Stimulated activated CD8-positive, alpha-beta memory T cell treated with anti-CD3 and anti-CD28 coated beads, Interleukin-12 subunit alpha, Interleukin-12 subunit beta, amount 100 ng/mL, for 24 hours (primary cell): Measurements from ENCODE around the gene ELP6.

ENCODE experiments used
- DNase-seq: peaks from one replicate; pipeline ENCODE4 v3.0.0-alpha.2; 2020; ENCODE audit errors: extremely low read depth

ELP6 gene, protein sequence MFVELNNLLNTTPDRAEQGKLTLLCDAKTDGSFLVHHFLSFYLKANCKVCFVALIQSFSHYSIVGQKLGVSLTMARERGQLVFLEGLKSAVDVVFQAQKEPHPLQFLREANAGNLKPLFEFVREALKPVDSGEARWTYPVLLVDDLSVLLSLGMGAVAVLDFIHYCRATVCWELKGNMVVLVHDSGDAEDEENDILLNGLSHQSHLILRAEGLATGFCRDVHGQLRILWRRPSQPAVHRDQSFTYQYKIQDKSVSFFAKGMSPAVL

DNA sequence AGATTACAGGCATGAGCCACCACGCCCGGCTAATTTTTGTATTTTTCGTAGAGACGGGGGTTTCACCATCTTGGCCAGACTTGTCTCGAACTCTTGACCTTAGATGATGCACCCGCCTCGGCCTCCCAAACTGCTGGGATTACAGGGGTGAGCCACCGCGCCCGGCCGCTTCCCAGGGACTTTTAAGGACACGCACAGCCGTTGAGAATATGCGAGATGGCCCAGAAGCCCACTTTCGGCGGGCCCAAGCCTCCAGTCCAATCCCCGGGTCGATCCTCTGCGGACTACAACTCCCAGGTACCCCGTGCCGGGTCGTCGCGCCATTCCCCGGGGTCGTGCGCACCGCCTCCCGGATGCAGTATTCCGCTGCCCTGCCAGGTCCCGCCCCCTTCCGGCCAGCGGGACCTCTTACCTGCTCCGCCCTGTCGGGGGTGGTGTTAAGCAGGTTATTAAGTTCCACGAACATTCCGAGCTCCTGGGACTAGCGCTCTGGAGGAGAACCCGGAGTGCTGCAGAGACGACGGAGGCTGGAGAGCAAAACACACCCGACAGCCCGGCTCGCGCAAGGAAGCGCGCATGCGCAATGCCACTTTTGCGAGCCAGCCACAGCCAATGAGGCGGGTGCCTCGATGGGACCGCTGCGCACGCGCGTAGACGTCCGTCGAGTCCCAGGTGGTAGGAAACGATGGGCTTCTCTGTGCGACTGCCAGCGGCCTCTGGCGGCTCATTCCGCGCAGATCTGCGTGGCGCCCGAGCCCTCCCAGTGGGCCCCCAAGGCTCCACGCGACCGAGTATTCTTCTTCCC is at the start of gene ELP6:
TSS of gene ELP6 (minus strand) at position 588 of the 805 bp plus-strand sequence. CDS start at position 466, 122 bp downstream.
- DNase-seq, result peak; percentile 94

DNA sequence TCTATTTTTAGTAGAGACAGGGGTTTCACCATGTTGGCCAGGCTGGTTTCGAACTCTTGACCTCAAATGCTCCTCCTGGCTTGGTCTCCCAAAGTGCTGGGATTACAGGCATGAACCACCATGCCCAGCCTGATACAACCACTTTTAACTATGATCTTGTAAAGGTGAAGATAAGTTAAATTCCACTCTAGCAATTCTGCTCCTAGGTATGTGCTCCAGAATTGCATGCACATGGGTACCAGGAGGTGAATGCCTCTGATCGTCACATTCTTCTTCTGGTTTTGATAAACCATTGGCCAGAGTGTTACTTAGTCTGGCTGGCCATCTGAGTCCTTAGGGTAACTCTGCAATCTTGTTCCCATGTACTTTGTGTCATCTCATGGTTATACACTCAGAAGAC is 42.8 kb upstream of the ELP6 start:
- no peak for DNase-seq

DNA sequence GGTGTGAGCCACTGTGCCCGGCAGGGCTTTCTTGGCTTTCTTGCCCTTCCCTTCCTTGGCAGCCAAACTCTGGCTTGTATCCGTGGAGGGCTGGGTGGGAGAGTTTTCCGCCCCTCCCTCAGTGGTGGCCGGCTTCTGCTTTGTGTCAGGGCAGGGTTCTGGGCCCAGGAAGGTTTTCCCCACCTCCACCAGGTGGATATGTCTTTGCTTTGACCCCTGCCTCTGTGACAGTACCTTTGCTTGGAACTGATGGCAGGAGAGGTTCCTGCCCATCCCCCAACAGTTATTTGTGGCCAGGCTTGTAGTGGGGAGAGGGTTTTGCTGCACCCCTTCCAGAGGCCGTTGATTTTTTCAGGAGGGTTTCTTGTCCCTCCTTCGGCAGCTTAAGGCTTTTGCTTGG is 40.8 kb upstream of the ELP6 start:
- DNase-seq, result no peak

DNA sequence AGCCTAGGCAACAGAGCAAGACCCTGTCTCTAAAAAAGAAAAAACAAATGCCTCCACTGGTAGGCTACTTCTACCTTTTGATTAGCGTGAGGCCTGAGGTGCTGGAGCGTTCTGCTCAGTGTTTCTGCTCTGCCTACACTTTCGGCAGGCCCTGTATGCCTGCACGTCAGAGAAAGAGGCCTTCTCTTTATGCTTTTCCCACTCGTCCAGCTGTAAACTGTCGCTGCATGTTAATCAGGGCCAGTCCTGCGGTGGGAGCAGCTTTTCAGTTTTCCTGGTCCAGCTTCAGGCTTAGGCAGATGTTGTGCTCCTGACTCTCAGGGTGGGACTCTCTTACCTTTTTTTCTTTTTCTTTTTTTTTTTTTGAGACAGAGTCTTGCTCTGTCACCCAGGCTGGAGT is 39.9 kb upstream of the ELP6 start:
- DNase-seq, result no peak

DNA sequence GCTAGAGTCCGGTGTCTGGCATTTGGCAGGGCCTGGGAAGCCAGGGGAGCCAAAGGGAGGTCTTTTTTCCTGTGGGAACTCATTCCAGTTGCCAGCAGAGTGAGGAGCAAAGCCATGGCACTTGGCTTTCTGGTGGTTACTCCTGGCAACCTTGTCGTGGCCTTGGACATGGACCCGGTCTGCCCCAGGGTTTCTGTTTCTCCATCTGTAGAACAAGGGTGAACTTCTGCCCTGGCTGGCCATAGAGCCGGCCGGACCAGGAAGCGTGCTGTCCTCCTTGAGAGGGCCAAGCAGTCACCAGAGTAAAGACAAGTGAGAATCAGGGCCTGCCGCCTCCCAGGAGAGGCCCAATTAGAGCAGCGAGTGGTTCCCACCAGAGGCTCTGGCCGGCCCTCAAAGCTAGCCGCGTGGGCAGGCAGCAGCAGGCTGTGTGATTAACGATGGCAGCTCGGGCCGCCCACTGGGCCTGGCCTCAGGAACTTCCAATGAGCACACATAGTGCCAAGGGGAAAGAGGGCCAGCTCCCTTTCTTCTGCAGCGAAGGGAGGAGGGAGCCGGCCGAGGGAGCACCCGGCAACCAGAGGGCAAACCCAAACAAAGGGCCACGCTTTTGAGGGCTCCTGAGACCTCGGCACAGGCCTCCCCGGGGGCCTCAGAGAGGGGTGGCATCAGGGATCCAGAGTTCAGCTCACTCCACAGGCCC is 29.1 kb upstream of the ELP6 start:
- no peak for DNase-seq

DNA sequence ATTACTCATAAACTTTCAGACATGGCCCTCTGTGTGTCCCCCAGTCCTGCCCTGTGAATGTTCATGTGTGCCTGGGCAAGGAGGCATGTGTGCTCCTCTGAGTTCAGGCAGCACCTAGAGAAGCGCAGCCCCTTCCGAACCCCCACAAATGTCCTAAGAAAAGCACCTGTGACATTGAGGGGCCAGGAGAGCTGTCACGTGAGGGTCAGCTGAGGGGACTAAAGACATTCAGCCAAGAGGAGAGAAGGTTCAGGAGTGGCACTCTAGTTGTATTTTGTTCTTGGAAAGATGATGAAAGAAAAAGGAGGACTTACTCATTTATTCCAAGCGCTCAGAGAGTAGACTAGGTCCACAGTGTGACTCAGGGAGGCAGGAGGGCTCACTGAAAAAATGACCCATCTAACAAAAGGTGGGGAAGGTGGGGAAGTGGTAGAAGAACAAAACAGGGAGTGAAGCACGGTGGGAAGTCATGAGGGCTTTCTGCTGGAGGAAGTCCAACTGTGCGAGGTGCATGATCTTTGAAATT is 28.1 kb upstream of the ELP6 start:
- DNase-seq, result no peak

DNA sequence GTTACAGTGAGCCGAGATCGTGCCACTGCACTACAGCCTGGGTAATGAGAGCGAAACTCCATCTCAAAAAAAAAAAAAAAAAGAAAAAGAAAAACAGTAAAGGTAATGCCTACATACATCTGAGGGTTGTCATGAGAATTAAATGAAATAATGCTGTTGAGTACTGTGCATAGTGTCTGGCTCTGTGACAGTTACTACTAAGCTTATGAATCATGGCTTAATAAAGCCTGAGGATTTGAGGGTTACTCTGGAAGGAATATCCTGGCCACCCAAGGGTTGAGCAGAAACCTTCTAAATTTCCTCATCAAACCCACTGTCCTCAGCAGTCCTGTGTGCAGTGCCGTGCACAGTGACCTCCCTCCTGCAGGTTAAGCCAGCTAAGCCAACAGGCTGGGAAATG is 26.8 kb upstream of the ELP6 start:
- no peak for DNase-seq

DNA sequence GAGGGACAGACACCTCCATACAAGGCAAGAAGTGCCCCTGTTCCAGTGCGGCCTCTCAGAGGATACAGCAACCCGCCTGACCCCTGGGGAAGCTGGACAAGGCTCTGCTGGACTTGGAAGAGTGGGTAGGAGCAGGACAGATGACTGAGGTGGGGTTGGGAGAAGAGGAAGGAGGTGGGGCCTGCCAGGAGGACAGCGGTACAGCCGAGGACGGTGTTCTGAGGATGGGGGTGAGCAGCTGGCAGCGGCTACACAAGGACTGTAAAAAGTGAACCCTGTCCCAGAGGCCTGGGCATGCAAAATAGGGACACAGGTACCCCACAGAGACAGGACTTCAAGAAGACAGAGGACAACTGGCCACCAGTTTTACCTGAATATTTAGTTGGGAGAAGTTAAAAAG is 23.5 kb upstream of the ELP6 start:
- DNase-seq, result no peak

DNA sequence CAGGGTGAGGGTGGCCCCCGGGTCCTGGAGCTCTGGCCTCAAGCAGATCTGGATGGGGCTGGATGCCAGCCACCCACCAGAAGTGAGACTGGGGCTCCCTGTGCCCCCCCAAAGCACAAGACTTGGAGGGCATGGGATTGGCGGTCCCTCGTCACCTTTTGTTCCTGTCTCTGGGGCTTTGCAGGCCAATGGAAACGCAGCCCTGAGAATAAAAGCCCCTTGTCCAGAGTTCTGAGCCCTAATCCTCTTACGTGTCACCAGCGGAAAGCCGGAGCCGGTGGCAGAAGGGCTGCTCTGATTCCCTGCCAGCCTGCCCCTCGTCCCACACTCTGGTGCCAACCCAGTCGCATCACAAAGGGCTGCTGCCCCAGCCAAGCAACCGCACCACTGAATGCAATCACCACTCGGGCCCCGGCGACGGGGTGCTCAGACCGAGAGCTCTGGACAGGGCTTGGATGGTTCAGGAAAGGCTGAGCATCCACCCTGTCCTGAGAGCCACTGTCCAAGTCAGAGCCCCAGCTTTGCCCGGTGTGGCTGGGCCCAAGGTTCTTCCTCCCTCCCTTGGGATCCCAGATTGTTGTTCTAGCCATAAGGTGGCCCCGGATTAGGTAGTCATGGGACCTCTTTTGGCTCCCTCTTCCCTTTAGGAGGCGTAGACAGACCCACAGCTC is 22.8 kb upstream of the ELP6 start:
- DNase-seq, result no peak

DNA sequence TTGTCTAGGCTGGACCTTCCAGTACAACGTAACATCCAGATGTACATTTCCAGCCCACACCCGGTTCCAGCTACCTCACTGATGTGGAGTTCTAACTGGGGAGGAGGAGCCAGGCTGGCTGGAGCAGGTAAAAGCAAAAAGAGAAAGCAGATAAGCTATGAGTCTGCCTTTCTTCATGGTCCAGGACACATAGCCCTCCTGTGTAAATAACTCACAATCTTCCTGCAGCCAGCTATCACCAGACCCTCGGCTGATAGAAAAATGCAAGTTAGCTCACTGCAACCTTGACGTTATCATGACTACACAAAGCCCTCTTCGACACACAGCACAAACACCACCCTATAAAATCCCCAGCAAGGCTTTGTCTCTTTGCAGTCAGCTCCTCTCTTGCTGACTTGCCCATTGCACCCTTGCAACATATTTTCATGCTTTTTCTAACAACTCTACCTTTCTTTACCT is 20.5 kb upstream of the ELP6 start:
- no peak for DNase-seq

DNA sequence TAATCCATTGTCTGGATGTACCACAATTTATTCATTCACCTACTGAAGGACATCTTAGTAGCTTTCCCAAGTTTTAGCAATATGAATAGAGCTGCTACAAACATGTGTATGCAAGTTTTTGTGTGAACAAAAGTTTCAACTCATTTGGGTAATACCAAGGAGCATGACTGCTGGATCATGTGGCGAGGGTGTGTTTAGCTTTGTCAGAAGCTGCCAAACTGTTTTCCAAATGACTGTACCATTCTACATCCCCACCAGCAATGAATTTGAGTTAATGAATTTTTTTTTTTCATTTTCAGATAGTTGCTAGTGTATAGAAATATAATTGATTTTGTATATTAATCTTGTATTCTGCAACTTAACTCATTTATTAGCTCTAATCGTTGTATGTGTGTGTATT is 20.0 kb upstream of the ELP6 start:
- no peak for DNase-seq

DNA sequence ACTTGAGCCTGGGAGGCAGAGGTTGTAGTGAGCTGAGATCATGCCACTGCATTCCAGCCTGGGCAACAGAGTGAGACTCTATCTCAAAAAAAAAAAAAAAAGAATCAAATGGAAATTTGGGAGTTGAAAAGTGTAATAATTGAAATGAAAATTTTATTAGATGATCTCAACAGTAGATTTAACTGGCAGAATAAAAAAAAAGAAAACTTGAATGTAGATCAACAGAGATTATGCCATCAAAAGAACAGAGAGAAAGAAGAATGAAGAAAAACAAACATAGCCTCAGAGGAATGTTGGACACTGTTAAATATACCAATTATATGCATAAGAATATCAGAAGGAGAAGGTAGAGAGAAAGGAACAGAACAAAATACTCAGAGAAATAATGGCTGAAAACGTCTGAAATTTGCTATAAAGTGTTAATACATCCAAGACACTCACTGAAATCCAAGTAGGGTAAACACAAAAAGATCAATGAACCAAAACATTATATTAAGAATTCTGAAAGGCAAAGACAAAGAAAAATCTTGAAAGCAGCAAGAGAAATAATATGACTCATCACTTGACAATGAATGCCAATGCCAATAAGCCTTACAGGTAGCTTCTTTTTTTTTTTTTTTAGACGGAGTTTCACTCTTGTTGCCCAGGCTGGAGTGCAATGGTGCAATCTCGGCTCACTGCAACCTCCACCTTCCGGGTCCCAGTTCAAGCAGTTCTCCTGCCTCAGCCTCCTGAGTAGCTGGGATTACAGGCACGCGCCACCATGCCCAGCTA is 14.6 kb upstream of the ELP6 start:
- DNase-seq, result no peak

DNA sequence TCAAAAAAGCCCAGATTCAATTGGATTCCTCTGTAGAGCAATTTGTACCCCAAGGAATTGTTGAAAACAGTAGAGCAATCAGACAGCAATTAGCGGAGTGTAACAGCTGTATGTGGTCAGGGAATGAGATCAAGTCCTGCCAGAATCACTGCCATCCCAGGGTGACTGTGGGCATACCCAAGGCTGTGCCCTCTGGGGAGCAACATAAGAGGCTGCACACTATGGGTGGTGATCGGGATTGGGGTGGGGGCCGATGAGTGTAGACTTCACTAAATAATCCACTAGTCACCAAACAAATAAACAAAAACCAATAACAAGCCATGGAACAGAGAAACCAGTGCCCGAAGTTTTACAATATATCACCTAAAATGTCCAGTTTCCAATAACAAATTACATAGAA is 12.1 kb upstream of the ELP6 start:
- no peak for DNase-seq

DNA sequence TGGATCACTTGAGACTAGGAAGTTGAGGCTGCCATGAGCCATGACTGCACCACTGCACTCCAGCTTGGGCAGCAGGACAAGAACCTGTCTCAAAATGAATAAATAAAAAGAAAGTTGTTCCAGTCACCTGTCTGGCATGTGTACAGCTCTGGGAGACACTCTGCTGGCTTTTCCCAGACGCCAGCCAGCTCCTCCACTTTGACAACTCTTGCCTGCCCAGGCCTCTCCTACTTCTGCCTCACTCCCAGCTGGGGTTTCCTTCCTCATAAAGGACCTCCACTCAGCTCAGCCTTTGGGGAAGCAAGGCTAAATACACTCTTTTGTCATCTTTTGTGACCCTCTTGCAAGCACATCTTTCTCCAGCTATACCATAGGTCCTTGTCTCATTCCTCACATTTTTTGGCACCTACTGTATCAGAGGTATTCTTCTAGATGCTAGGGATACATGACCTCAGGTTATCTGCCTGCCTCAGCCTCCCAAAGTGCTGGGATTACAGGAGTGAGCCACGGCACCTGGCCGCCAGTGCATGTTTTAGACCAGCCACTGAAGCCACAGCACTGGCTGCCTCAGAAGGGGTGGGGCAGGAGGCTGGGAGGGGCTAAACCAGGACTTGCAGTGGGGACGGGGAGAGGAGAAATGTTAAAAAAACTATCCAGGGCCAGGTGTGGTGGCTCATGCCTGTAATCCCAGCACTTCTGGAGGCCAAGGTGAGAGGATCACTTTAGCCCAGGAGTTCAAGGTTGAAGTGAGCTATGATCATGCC is 10.0 kb upstream of the ELP6 start:
- DNase-seq, result no peak

DNA sequence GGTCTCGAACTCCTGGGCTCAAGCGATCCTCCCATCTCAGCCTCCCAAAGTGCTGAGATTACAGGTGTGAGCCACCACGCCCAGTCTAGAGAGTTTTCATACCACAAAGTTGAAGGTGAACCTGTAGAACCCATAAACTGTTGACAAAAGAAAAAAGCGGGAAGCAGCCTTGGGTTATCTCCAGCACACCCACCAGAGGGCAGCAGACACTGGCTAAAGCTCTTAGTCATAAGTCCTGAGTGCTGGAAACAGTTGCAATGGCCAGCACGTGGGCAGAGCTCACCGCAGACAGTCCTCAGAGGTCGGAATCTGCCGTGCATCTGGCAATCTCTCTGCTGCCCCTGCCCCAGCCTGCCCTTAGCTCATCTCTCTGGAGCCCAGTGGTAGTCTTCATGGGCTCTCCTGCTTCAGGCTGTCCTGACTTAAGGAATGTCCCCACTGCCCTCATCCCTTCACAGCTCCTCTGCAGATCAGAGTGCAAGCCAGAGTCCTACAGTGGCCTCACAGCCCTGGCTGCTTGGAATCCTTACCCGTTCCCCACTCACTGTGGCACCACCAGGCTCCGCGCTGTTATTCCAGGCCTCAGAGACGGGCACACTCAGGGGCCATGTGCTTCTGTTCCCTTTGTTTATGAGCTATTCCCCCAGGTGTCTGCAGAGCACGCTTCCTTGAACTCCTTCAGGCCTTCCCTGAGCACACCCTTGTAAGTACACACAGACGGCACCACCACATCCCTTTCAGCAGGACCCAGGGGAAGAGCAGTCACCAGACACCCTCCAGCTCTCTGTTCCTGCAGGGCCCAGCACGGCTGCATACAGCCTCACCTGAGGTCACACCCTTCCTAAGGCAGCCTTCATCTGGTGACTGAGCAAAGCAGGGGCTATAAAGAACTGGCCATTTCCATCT is 8.8 kb upstream of the ELP6 start:
- DNase-seq, result peak; percentile 42

DNA sequence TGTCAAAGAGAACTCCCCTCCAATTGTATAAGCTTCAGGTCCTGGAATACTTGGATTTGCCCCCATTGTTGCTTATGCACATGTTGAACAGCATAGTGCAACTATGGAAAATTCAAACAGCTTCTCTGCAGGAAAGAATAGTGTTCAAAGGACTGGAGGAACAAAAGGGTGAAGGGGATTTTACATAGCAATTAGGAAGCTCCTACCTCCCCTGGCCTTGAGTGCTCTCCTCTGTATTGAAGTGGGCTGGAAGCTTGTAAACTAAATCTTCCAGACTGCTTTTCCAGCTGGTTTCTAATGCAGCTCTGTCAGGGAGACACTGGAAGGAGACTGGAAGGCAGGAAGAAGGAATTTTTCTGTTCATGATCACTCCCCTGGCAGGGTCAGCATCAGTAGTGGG is 7.2 kb upstream of the ELP6 start:
- no peak for DNase-seq

DNA sequence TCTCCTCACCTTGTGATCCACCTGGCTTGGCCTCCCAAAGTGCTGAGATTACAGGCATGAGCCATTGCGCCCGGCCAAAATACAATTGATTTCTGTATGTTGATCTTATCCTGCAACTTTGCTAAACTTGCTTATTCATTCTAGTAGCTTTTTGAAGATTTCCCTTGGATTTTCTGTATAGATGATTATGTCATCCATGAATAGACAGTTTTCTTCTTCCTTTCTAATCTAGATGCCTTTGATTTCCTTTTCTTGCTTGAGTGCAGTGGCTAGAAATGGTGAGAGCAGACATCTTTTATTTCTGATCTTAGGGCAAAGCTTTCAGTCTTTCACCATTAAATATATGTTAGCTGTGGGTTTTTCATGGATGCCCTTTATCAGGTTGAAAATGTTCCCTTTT is 4.4 kb upstream of the ELP6 start:
- DNase-seq, result no peak

DNA sequence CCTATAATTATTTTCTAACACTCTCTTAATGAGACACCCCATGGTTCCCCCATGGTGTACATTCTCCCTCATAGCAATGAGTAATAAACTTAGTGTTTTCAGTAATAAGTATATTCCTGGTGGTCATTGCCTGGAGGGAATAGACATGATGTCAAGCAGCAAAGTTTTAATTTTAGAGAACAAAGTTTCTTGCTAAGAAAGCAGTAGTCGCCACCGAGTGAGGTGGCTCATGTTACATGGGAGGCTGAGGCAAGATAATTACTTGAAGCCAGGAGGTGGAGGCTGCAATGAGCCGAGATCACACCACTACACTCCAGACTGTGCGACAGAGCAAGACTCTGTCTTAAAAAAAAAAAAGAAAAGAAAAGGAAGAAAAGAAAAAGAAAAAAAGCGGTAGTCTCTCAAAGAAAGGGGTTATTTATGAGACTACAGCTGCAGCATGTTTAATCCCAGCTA is 2.4 kb upstream of the ELP6 start:
- no peak for DNase-seq

DNA sequence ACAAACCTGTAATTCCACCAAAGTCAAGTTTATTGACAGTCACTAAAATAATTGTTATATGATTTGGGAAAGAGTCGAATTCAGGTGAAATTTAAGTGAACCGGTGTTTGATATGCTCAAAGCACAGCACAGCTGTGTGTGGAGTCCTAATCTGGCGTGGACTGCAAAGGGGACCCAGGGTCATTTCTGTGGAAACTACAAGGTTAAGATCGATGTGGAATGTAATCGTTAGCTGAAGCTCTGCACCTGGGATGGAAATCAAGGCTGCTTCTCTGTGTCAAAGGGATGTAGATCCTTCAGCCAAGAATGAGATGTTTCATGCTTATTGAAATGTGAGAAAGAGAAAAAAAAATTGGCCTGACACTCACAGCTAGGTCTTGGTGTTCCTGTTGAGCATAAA is 1.6 kb upstream of the ELP6 start:
- DNase-seq, result no peak
